NCI-H2196 (cell line): Measurements from ENCODE around the gene DNM1.
"Not testable (repeated sequence)": the region's sequence is repeated elsewhere in the genome, so short reads cannot be mapped to it uniquely, and the experiment has no call there.

ENCODE experiments used
- DNase-seq: peaks from one replicate; lab custom pipeline; 2025; ENCODE audit not compliant: unreplicated experiment; lab: John Stamatoyannopoulos, UW

DNM1 gene

DNA sequence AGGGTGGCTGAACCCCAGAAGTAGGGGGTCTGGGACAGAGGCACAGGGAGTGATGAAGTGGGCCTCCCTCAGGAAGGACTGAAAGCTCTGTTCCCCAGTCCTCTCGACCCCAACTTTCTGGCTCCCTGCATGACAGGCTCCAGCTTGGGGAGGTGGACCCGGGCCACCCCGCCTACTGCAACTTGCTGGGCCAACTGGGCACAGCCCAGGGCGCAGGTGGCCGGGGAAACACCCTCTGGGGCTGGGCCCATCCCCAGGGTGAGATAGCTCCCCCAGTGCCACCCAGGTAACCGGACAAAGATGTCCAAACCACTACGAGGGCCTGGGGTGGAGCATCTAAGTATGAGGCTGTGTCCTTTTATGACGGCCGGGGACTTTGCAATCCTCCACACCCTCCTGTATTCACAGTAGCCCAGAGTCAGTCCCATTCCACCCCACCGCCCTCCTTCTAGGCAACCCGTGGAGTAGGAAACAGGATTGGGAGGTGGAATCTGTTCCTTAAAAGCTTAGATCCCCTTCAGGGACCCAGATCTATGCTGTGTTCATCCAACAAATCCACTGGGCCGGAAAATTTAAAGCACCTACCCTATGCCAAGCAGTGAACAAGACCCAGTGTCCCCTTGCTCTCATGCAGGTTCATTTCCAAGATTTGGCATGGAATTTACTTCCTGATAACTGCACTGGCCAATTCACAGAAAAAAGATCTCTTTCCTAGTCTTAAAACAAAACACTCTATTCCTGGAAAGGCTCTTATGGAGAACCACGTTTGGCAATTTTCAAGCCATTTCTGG is 19.9 kb downstream of the DNM1 start:
- no peak for DNase-seq

DNA sequence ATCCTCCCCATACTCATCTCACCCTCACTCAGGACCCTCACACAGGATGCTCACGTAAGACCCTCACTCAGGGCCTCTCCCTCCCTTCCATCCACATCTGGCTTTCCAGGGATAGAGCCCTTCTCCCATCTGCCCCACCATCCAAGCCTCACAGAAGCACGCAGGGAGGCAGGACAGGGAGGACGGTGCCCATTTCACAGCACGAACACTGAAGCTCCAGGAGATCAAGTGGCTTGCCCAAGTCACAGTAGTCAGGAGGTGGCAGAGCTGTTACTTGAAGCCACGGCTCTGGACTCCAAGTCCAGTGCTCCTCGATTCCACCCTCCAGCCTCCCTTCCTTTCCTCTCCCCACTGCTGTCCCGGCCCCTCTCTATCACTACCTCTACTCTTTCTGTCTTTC is 21.7 kb downstream of the DNM1 start:
- DNase-seq, result no peak

DNA sequence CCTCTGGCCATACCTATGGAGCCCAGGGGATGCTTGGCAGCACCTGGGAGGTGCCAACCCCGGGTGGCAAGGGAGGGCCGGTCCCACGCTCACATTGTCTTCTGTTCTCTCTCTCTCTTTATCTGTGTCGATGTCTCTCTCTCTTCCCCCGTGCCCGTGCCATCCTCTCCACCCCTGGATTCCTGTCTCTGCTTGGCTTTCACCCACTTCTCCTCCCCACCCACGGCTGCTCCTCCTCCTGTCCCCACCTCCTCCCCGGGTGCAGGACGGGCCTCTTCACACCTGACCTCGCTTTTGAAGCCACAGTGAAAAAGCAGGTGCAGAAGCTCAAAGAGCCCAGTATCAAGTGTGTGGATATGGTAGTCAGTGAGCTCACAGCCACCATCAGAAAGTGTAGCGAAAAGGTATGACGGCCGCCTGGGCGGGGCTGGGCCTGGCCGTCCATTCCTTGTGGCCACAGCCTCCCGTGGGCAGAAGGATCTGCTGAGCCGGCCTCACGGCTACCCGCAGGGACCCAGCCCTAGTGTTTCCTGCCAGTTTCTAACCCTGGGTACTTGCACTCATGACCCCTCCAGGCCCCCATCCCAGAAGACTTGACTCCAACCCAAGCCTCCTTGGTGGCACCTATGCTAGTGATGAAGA is 22.7 kb downstream of the DNM1 start:
- peak; percentile 45 for DNase-seq

- DNase-seq, result no peak
These were observed 23.2 kb downstream of the DNM1 start for GRCh38 chr9:128226412-128226801.

DNA sequence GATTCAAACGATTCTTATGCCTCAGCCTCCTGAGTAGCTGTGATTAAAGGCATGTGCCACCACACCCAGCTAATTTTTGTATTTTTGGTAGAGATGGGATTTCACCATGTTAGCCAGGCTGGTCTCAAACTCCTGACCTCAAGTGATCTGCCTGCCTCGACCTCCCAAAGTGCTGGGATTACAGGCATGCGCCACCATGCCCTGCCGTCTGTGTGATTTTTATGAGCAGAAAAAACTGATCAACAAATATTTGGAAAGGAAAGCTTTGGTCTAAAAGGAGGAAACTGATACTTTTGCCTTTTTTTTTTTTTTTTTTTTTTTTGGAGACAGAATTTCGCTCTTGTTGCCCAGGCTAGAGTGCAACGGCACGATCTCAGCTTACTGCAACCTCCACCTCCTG is 27.7 kb downstream of the DNM1 start:
- not testable (repeated sequence) for DNase-seq

GRCh38 chr9:128231638-128232527 is 28.7 kb downstream of the DNM1 start:
- DNase-seq, result no peak

DNA sequence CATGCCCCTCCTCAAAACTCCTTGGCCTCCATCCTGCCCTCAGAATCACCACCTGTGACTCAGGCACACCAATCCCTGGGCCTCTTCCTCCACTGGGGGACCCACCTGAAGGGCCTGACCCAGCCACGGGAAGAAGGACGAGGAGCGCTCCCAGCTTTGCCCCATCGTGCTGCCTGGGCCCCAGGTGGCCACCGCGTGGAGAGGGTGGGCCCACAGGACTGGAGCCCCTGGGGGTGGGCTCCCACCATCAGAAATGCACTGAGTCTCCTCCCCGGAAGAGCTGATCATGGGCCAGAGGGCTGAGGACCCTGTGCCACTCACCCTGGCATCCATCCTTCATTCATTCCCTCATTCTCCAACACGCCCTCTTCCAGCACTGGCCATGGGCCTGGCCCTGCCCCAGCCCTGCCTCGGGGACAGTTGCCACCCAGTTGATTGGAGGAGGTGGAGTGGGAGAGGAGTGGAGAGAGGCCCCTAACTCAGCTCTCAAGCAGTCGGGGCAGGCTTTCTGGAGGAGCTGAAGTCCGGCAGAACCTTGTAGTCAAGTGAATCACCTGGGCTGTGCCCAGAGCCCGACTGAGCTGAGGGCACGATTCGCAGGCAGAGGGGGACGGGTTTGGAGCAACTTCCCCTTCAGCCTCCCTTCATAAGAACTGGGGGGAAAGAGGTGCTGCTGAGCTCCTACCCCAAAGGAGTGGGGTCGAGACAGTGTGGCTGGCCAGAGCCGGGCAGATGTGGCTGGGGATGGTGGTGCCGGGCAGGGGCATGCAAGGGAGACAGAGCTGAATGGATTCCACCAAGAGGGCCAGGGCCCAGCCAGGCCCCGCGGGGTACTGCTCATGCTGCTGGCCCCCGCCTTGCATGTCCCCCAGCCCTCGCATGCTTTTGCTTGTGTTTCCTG is 29.6 kb downstream of the DNM1 start:
- no peak for DNase-seq

DNA sequence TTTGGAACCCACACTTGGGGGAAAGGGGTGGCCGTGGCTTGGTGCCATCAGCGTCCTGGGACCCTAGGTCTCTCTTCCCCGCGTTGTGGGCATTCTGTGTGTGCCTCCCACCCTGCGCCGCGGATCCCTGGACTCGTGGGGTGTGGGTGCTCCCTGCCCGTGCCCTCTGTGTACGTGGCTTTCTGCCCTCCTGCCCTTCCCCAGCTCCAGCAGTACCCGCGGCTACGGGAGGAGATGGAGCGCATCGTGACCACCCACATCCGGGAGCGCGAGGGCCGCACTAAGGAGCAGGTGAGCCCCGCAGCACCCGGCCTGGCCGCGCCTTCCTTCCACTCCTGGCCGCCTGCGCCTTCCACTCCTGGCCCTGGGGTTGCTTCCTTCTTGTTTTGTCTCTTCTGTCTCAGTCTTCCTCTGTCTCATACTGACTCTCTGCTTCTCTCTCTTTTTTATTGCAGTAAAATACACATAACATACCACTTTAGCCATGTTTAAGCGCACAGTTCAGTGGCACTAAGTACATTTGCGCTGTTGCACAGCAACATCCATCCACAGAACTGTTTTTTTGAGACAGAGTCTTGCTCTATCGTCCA is 30.7 kb downstream of the DNM1 start:
- DNase-seq, result no peak

GRCh38 chr9:128242124-128242523 is 38.9 kb downstream of the DNM1 start:
- no peak for DNase-seq

GRCh38 chr9:128242828-128243214 is 39.6 kb downstream of the DNM1 start:
- DNase-seq, result no peak

GRCh38 chr9:128243215-128244018 is 40.2 kb downstream of the DNM1 start:
- DNase-seq, result no peak

GRCh38 chr9:128244091-128244836 is 41.1 kb downstream of the DNM1 start:
- DNase-seq, result no peak

DNA sequence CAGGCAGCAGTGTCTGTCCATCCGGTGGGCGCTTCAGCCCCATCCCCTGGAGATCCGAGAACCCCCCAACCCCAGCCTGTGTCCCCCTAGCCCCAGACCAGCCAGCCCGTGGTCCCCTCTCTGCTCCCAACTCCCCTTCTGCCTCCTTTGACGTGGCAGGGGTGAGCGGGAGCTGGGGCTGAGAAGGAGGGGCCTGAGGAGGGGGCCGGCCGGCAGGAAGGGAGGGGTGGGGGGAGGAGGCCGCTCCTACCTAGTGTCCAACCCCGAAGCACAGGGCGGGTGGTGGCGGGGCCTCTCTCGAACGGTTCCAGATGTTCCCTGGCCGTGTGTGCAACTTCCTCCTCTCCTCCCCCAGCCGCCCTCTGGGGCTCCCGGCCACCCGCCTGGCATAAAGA is 41.7 kb downstream of the DNM1 start:
- DNase-seq, result no peak

DNA sequence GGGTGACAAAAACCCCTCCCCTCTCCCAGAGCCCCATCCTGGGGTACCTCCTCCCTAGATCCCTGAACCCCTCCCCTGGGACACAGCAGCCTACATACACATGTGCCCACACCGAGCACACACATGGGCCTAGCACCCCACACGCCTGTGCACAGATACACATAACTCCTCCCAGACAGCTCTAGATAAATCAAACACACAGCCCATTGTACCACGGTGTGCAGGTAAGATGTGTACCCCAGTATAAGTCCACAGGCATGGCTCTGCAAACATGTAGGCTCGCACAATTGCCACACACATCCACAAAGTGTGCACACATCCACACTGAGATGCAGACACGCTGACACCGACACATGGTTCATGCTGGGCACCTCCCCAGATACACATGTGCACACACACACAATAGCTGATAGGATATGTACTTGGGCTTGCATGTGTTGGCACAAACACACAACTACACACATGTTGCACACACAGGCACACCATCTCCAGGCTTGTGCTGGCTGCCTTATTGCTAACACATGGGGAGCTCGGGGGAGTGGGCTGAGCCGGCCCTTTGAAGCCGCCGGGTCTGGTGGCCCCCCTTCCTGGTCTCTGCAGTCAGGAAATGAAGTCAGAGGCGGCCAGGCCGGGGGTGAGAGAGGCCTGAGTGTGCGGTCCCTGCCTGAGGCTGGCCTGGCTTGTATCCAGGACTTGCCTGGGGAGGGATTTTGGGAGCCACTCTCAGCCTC is 42.4 kb downstream of the DNM1 start:
- no peak for DNase-seq

DNA sequence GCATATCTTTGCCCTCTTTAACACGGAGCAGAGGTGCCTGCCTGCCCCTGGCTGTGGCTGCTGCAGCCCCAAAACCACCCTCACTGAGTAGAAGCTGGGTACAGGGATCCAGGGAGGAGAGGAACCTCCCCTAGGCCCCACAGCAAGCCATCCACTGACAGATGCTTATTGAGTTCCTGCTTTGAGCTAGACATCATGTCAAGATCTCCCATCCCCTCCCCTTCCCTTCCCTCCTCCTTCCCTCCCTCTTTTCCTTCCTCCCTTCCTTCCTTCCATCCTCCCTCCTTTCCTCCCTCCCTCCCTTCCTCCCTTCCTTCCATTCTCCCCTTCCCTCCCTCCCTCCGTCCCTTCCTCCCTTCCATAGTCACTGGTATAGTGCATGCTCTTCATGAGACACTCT is 43.3 kb downstream of the DNM1 start:
- no peak for DNase-seq

GRCh38 chr9:128247226-128247803 is 44.1 kb downstream of the DNM1 start:
- no peak for DNase-seq

DNA sequence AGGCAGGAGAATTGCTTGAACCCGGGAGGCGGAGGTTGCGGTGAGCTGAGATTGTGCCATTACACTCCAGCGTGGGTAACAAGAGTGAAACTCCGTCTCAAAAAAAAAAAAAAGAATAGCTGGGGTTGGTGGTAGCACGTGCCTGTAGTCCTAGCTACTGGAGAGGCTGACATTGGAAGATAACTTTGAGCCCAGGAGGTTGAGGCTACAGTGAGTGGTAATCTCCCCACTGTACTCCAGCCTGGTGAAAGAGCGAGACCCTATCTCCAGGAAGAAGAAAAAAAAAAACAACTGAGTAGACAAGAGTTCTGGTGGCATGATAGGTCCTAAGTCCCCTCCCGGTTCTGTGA is 46.4 kb downstream of the DNM1 start:
- no peak for DNase-seq
